ENCODE measurements around the gene CIRBP. TPM values are rescaled to one million over a fixed set of nuclear protein-coding genes. Genes with fewer than 3 reads are reported as not detected.
A peak's percentile ranks its signal among the peaks of the same experiment; 100 is the strongest.

Gene CIRBP
- total and polyA plus RNA-seq, 2 experiments from 2014 or later: 202 to 361 TPM

DNA sequence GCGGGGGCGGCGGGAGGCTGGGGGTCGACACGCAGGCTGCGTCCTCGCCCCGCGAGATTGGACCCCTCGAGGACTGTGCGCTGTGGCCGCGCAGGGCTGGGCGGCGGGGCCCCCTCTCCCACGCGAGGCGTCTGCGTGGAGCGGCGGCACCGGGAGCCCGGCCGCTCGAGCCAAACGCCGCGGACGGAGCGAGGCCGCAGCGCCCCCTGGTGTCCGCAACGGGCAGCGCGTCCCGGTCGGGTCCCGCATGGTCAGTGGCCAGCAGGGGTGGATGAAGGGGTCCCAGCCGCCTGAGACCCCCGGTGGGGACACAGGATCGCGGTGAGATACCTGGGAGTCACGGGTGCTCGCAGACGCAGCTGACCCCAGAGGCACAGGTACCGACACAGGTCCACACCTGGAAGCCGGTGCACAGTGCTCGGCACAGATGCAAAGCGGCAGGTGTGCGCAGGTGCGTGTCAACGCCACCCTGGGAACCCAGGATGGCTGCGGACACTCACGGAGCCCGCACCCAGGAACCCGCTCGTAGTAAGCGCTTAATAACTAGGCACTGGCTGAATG is 2.1 kb upstream of the CIRBP start:
- Histone ChIP-seq H3K9me2 (replicated peaks; ENCODE audit: insufficient read depth) (no peaks in the 10 kb centered on the region), H3K27ac (peak overlapping the region; percentile 87), H3K27me3 (no peaks in the 10 kb centered on the region), H3K36me3 (replicated peaks; ENCODE audit: insufficient read depth, low read depth) (no peaks in the 10 kb centered on the region), H3K9me3 (ENCODE audit: low read depth) (no peaks in the 10 kb centered on the region), H4K20me1 (ENCODE audit: insufficient read depth, poor library complexity, severe bottlenecking) (peaks cover 24% of the 10 kb centered on the region), H3K4me2 (peak overlapping the region; percentile 100), H3K4me3 (peak overlapping the region; percentile 69), H2AFZ (peak overlapping the region; percentile 18), H3K4me1 (ENCODE audit: insufficient read depth) (peaks cover 69% of the 10 kb centered on the region), H3K79me2 (peaks cover 43% of the 10 kb centered on the region)
- TF ChIP-seq, protein P1, sequence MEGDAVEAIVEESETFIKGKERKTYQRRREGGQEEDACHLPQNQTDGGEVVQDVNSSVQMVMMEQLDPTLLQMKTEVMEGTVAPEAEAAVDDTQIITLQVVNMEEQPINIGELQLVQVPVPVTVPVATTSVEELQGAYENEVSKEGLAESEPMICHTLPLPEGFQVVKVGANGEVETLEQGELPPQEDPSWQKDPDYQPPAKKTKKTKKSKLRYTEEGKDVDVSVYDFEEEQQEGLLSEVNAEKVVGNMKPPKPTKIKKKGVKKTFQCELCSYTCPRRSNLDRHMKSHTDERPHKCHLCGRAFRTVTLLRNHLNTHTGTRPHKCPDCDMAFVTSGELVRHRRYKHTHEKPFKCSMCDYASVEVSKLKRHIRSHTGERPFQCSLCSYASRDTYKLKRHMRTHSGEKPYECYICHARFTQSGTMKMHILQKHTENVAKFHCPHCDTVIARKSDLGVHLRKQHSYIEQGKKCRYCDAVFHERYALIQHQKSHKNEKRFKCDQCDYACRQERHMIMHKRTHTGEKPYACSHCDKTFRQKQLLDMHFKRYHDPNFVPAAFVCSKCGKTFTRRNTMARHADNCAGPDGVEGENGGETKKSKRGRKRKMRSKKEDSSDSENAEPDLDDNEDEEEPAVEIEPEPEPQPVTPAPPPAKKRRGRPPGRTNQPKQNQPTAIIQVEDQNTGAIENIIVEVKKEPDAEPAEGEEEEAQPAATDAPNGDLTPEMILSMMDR (IDR thresholded peaks at IDR 0.05; ENCODE audit: poor library complexity): peak; percentile 85
- TF ChIP-seq EZH2phosphoT487 (IDR thresholded peaks at IDR 0.05; ENCODE audit: low read depth, severe bottlenecking, unreplicated experiment) (no peak), EZH2 (IDR thresholded peaks at IDR 0.05; ENCODE audit: borderline replicate concordance) (no peak)
- WGBS (ENCODE audit: low lambda C conversion rate, missing lambda C conversion rate): 5% methylated on average over 46 of the region's 59 CpGs
- peak; percentile 87 for DNase-seq (ENCODE audit: low spot score)

DNA sequence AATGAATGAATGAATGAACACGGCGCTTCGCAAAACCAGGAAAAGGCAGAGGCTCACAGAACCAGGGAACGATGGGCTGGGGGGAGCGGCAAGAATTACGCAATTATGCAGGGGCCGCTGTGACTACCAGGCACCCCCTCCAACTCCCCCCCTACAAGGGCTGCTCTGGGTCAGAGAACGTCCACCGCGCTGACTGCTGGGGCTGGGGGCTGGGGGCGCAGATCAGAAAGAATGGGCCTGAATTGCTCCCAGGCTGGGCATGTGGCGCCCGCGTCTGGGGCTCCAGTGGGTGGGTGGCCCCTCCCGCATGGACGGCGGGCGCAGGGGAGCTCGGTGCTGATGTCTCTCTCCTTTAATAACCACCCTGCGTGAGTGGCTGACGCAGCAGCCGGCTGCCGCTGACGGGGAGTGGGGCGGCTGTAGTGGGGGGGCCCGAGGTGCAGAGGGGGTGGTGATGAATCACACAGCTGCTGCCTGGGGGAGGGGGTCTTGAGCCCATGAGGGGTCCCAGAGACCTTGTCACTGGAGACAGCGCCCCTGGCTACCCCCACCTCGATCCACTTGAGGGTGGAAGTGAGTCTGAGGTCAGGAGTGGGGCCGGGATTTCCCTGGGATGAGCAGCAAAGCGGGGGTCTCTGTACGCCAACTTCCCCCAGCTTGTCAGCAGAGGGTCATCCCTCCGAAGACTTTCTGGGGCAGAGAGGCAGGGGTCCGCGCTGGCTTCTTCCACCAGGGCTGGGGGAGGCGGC is 1.5 kb upstream of the CIRBP start:
- DNase-seq (ENCODE audit: low spot score): no peak
- Histone ChIP-seq H3K36me3 (replicated peaks; ENCODE audit: insufficient read depth, low read depth) (no peaks in the 10 kb centered on the region), H3K27me3 (no peaks in the 10 kb centered on the region), H3K4me2 (peak overlapping the region; percentile 100), H3K27ac (no peak overlapping the region), H3K9me3 (ENCODE audit: low read depth) (no peaks in the 10 kb centered on the region), H4K20me1 (ENCODE audit: insufficient read depth, poor library complexity, severe bottlenecking) (peaks cover 31% of the 10 kb centered on the region), H3K79me2 (peaks cover 50% of the 10 kb centered on the region), H3K4me3 (peak overlapping the region; percentile 69), H3K9me2 (replicated peaks; ENCODE audit: insufficient read depth) (no peaks in the 10 kb centered on the region), H3K4me1 (ENCODE audit: insufficient read depth) (peaks cover 62% of the 10 kb centered on the region), H2AFZ (no peak overlapping the region)
- WGBS (ENCODE audit: low lambda C conversion rate, missing lambda C conversion rate): 30% methylated on average over 33 of the region's 35 CpGs
- TF ChIP-seq, protein P1 (IDR thresholded peaks at IDR 0.05; ENCODE audit: poor library complexity): no peak
- no peak for TF ChIP-seq EZH2 (IDR thresholded peaks at IDR 0.05; ENCODE audit: borderline replicate concordance)
- no peak for TF ChIP-seq EZH2phosphoT487 (IDR thresholded peaks at IDR 0.05; ENCODE audit: low read depth, severe bottlenecking, unreplicated experiment)

DNA sequence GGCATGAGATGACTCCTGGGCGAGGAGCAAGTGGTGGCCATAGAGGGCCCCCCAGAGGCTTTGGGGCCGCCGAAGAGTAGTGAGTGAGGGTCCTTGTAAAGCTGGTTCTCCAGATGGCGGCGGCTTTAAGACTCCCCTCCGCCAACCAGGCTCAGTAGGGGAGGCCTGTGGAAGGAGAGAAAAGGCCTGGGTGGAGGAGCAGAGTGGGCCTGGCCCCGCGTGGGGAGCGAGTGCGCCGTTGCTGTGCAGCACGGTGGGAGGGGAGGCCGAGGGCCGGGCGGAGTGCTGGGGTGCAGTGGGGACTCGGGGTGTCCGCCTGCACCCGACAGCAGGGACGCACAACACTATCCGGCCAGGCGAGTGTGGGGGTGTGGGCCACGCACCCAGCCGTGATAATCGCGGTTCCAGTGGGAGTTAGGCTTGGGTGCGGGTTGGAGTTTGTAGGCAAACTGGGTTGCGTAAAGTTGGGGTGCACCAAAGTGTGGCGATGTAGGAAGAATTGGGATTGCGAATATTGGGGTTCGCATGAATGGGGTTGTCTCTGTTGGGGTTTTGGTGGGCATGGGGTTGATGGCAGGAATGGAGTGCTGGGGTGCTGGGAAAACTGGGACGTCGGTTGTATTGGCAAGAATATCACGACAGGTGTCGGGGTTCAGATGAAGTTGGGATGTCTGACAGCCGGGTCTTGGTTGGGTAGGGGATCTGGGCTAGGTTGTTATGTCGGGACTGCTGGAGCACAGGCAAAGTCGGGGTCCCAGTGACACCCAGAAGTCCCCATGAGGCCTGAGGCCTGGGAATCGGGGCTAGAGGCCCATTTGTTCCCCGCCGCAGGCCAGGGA is 687 bp upstream of the CIRBP start:
- H3K4me3 ChIP-seq: no peak overlapping the region
- 63% methylated on average over 31 of the region's 40 CpGs for WGBS (ENCODE audit: low lambda C conversion rate, missing lambda C conversion rate)
- no peaks in the 10 kb centered on the region for H3K9me2 ChIP-seq (replicated peaks; ENCODE audit: insufficient read depth)
- no peaks in the 10 kb centered on the region for H3K9me3 ChIP-seq (ENCODE audit: low read depth)
- no peak overlapping the region for H2AFZ ChIP-seq
- H4K20me1 ChIP-seq (ENCODE audit: insufficient read depth, poor library complexity, severe bottlenecking): peaks cover 36% of the 10 kb centered on the region
- H3K27me3 ChIP-seq: no peaks in the 10 kb centered on the region
- peak overlapping the region; percentile 69 for H3K27ac ChIP-seq
- peak overlapping the region; percentile 100 for H3K4me2 ChIP-seq
- TF ChIP-seq EZH2 (IDR thresholded peaks at IDR 0.05; ENCODE audit: borderline replicate concordance): no peak
- no peak for TF ChIP-seq EZH2phosphoT487 (IDR thresholded peaks at IDR 0.05; ENCODE audit: low read depth, severe bottlenecking, unreplicated experiment)
- TF ChIP-seq, protein P1 (IDR thresholded peaks at IDR 0.05; ENCODE audit: poor library complexity): no peak
- no peak for DNase-seq (ENCODE audit: low spot score)
- peaks cover 58% of the 10 kb centered on the region for H3K79me2 ChIP-seq
- no peaks in the 10 kb centered on the region for H3K36me3 ChIP-seq (replicated peaks; ENCODE audit: insufficient read depth, low read depth)
- H3K4me1 ChIP-seq (ENCODE audit: insufficient read depth): peaks cover 54% of the 10 kb centered on the region
